Liver (tissue), 9 donors: ENCODE measurements around the gene FGF11. TPM values are rescaled to one million over a fixed set of nuclear protein-coding genes. Genes with fewer than 3 reads are reported as not detected.

Experiments used
- DNase-seq: peaks from one replicate; pipeline ENCODE4 v3.0.0-alpha.2; 2017; ENCODE audit warnings: low spot score
- H3K27ac ChIP-seq, 2 donors: one replicate each; pipeline ENCODE4 v1.7.0; 2013; ENCODE audit warnings: inconsistent platforms in 2 of 2, low read length in 2 of 2, control low read depth in 1 of 2, low read depth in 1 of 2, mild to moderate bottlenecking in 1 of 2
- H3K27me3 ChIP-seq, 4 donors: one replicate each; pipeline versions ENCODE4 v1.6.1 to v1.7.0; 2013; ENCODE audit warnings: low read length in 3 of 4, inconsistent platforms in 1 of 4, mild to moderate bottlenecking in 1 of 4, moderate library complexity in 1 of 4; ENCODE audit not compliant: control insufficient read depth in 4 of 4, insufficient read depth in 4 of 4
- H3K36me3 ChIP-seq, 4 donors: one replicate each; pipeline versions ENCODE4 v1.6.1 to v1.7.0; 2013; ENCODE audit warnings: low read length in 3 of 4, mild to moderate bottlenecking in 3 of 4, low read depth in 1 of 4, moderate library complexity in 1 of 4; ENCODE audit not compliant: control insufficient read depth in 4 of 4, insufficient read depth in 3 of 4
- H3K4me1 ChIP-seq, 4 donors: one replicate each; pipeline versions ENCODE4 v1.6.1 to v1.7.0; 2013; ENCODE audit warnings: low read length in 3 of 4, mild to moderate bottlenecking in 3 of 4, moderate library complexity in 1 of 4; ENCODE audit not compliant: control insufficient read depth in 4 of 4, insufficient read depth in 4 of 4
- H3K4me3 ChIP-seq, 3 donors: one replicate each; pipeline versions ENCODE4 v1.6.1 to v1.7.0; 2013; ENCODE audit warnings: low read length in 3 of 3, control low read depth in 1 of 3, low read depth in 1 of 3, mild to moderate bottlenecking in 1 of 3
- H3K9ac ChIP-seq, 2 donors: one replicate each; pipeline ENCODE4 v1.7.0; 2013; ENCODE audit warnings: low read length in 2 of 2, mild to moderate bottlenecking in 2 of 2, moderate library complexity in 2 of 2, control low read depth in 1 of 2, low read depth in 1 of 2
- H3K9me3 ChIP-seq, 4 donors: one replicate each; pipeline versions ENCODE4 v1.6.1 to v1.7.0; 2013; ENCODE audit warnings: low read length in 3 of 4; ENCODE audit not compliant: control insufficient read depth in 4 of 4
- ATF3 ChIP-seq: IDR thresholded peaks from 2 replicates; pipeline ENCODE4 v1.6.1; 2016; ENCODE audit warnings: antibody characterized with exemption
- CTCF ChIP-seq: fragments of 150-350 bp; IDR thresholded peaks from 2 replicates; pipeline ENCODE4 v1.5.1; 2017; ENCODE audit warnings: improper control_type of control experiment, low read depth, low read length; ENCODE audit not compliant: missing input control
- EGR1 ChIP-seq, 2 donors: IDR thresholded peaks; 2 replicates each; pipeline ENCODE4 v1.6.1; 2016 to 2018; ENCODE audit warnings: antibody characterized with exemption in 2 of 2, low read depth in 2 of 2
- FOXA1 ChIP-seq: IDR thresholded peaks from 2 replicates; pipeline ENCODE4 v1.6.1; 2016; ENCODE audit warnings: antibody characterized with exemption
- FOXA2 ChIP-seq: IDR thresholded peaks from 2 replicates; pipeline ENCODE4 v1.6.1; 2016; ENCODE audit warnings: antibody characterized with exemption
- GABPA ChIP-seq, 2 donors: IDR thresholded peaks in 1 of 2; conservative IDR thresholded peaks in 1 of 2; 2 replicates each; pipeline ENCODE4 v1.6.1; 2016; ENCODE audit warnings: antibody characterized with exemption in 2 of 2, mild to moderate bottlenecking in 1 of 2, moderate library complexity in 1 of 2
- HNF4A ChIP-seq, 2 donors: conservative IDR thresholded peaks; 2 replicates each; pipeline ENCODE4 v1.6.1; 2016; ENCODE audit warnings: antibody characterized with exemption in 2 of 2, mild to moderate bottlenecking in 2 of 2
- HNF4G ChIP-seq: IDR thresholded peaks from 2 replicates; pipeline ENCODE4 v1.6.1; 2016; ENCODE audit warnings: antibody characterized with exemption
- JUND ChIP-seq, 2 donors: IDR thresholded peaks; 2 replicates each; pipeline ENCODE4 v1.6.1; 2016; ENCODE audit warnings: antibody characterized with exemption in 2 of 2
- NR2F2 ChIP-seq: IDR thresholded peaks from 2 replicates; pipeline ENCODE4 v1.6.1; 2016; ENCODE audit warnings: antibody characterized with exemption
- RAD21 ChIP-seq, 2 donors: IDR thresholded peaks; 2 replicates each; pipeline ENCODE4 v1.6.1; 2016; ENCODE audit warnings: antibody characterized with exemption in 2 of 2, mild to moderate bottlenecking in 2 of 2
- REST ChIP-seq: IDR thresholded peaks from 2 replicates; pipeline ENCODE4 v1.6.1; 2016; ENCODE audit warnings: antibody characterized with exemption, mild to moderate bottlenecking
- RXRA ChIP-seq, 2 donors: IDR thresholded peaks; 2 replicates each; pipeline ENCODE4 v1.6.1; 2017 to 2018; ENCODE audit warnings: antibody characterized with exemption in 2 of 2, mild to moderate bottlenecking in 1 of 2
- SP1 ChIP-seq: IDR thresholded peaks from 2 replicates; pipeline ENCODE4 v1.6.1; 2018; ENCODE audit warnings: antibody characterized with exemption, mild to moderate bottlenecking
- TAF1 ChIP-seq: conservative IDR thresholded peaks from 2 replicates; pipeline ENCODE4 v1.6.1; 2016; ENCODE audit warnings: antibody characterized with exemption, mild to moderate bottlenecking
- YY1 ChIP-seq: IDR thresholded peaks from 2 replicates; pipeline ENCODE4 v1.6.1; 2016; ENCODE audit warnings: antibody characterized with exemption, mild to moderate bottlenecking
- WGBS: extraction: QIAGEN DNeasy Blood & Tissue Kit; methylation state at CpG from one replicate; pipeline ENCODE4 v1.1.7; 2013; 5-methylcytosine and 5-hydroxymethylcytosine counted together
- polyA plus RNA-seq, 2 donors: library from polyadenylated mRNA; stranded (reverse) in 1 of 2; unstranded in 1 of 2; fragments of 200-250 nt in 1 of 2; fragments of >200 nt in 1 of 2; fragmentation: Nextera tagmentation in 1 of 2; extraction: Ambion mirVana in 1 of 2; gene quantifications; one replicate each; pipeline versions ENCODE4 v1.2.1 to v1.2.3, GENCODE V29; 2013 to 2015
- total RNA-seq, 2 donors: library from RNA; depleted of rRNA; stranded (reverse); fragments of >200 nt; gene quantifications; one replicate each; pipeline ENCODE4 v1.2.3, GENCODE V29; 2014
- TF ChIP-seq, protein P1 (sequence below): IDR thresholded peaks from 2 replicates; pipeline ENCODE4 v1.6.1; 2016; ENCODE audit warnings: antibody characterized with exemption
- TF ChIP-seq, protein P2 (sequence below): IDR thresholded peaks from 2 replicates; pipeline ENCODE4 v1.6.1; 2016; ENCODE audit warnings: antibody characterized with exemption
- donor health status: healthy.
- donor health status: healthy.
- donor health status: healthy.
- donor health status: healthy.
- donor health status: healthy.

FGF11 gene
- total and polyA plus RNA-seq, 4 donors, result 0.17 to 0.25 (median 0.20) TPM

- peak overlapping the region in 2 of 3 donors; percentile 45 to 73 for H3K4me3 ChIP-seq
- H3K36me3 ChIP-seq, result no peaks in the 10 kb centered on the region
- peak overlapping the region; percentile 80 to 92 for H3K27ac ChIP-seq
- H3K9ac ChIP-seq, result no peak overlapping the region
- H3K4me1 ChIP-seq, result peaks cover 11 to 23% (median 18%) of the 10 kb centered on the region in 4 donors
- WGBS, result 2% methylated on average over 16 of the region's 16 CpGs
- no peaks in the 10 kb centered on the region for H3K9me3 ChIP-seq
- DNase-seq, result no peak
- H3K27me3 ChIP-seq, result no peaks in the 10 kb centered on the region
- no peak for TF ChIP-seq NR2F2
- peak; percentile 1 to 5 for TF ChIP-seq RAD21 (IDR thresholded peaks at IDR 0.05)
- TF ChIP-seq, protein P1, sequence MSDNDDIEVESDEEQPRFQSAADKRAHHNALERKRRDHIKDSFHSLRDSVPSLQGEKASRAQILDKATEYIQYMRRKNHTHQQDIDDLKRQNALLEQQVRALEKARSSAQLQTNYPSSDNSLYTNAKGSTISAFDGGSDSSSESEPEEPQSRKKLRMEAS, result no peak
- no peak for TF ChIP-seq ATF3
- peak; percentile 59 for TF ChIP-seq SP1
- TF ChIP-seq JUND (IDR thresholded peaks at IDR 0.05), result no peak
- no peak for TF ChIP-seq EGR1 (IDR thresholded peaks at IDR 0.05; ENCODE audit: low read depth in 2 of 2)
- TF ChIP-seq GABPA (IDR thresholded peaks at IDR 0.05 in 1 of 2, conservative IDR thresholded peaks at IDR 0.05 in 1 of 2), result no peak
- peak; percentile 94 for TF ChIP-seq YY1
- no peak for TF ChIP-seq FOXA1
- TF ChIP-seq CTCF, result no peak
- TF ChIP-seq REST, result peak; percentile 47
- TF ChIP-seq HNF4G, result no peak
- no peak for TF ChIP-seq FOXA2
- no peak for TF ChIP-seq TAF1
- TF ChIP-seq RXRA (IDR thresholded peaks at IDR 0.05), result peak; percentile 24 to 32
- TF ChIP-seq, protein P2, sequence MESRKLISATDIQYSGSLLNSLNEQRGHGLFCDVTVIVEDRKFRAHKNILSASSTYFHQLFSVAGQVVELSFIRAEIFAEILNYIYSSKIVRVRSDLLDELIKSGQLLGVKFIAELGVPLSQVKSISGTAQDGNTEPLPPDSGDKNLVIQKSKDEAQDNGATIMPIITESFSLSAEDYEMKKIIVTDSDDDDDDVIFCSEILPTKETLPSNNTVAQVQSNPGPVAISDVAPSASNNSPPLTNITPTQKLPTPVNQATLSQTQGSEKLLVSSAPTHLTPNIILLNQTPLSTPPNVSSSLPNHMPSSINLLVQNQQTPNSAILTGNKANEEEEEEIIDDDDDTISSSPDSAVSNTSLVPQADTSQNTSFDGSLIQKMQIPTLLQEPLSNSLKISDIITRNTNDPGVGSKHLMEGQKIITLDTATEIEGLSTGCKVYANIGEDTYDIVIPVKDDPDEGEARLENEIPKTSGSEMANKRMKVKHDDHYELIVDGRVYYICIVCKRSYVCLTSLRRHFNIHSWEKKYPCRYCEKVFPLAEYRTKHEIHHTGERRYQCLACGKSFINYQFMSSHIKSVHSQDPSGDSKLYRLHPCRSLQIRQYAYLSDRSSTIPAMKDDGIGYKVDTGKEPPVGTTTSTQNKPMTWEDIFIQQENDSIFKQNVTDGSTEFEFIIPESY, result no peak
- TF ChIP-seq HNF4A (conservative IDR thresholded peaks at IDR 0.05), result peak in 1 of 2 donors; percentile 41
Measured at GRCh38 chr17:7445619-7445968, 6.3 kb downstream of the FGF11 start.
